Breast epithelium (tissue), 3 donors: Measurements from ENCODE around the gene ALOXE3.

Experiments used
- CTCF ChIP-seq, 3 donors: fragments of 450-650 bp; IDR thresholded peaks; one replicate each; pipeline ENCODE4 v1.5.1; 2016 to 2017; ENCODE audit warnings: antibody characterized with exemption in 3 of 3, mild to moderate bottlenecking in 3 of 3, moderate library complexity in 3 of 3
- POLR2A ChIP-seq: fragments of 450-650 bp; IDR thresholded peaks from one replicate; pipeline ENCODE4 v1.6.1; 2016; ENCODE audit warnings: antibody characterized with exemption, mild to moderate bottlenecking, moderate library complexity
- POLR2AphosphoS5 ChIP-seq, 3 donors: sonication (generic); formaldehyde crosslinking; IDR thresholded peaks; one replicate each; pipeline ENCODE4 v1.6.1; 2017; ENCODE audit warnings: antibody characterized with exemption in 3 of 3

GRCh38 chr17:8116776-8117175, 1.5 kb downstream of the ALOXE3 start:
- no peak for TF ChIP-seq CTCF (IDR thresholded peaks at IDR 0.05)
- TF ChIP-seq POLR2A, result no peak
- TF ChIP-seq POLR2AphosphoS5 (IDR thresholded peaks at IDR 0.05), result no peak
